NCI-H2227 treated with DMSO at 0.1 percent for 48 hours (cell line): Measurements from ENCODE around the gene GRID2.

Experiments used
- DNase-seq: peaks from one replicate; lab custom pipeline; 2025; lab: John Stamatoyannopoulos, UW

GRID2 gene

GRCh38 chr4:93687304-93687703 lies 1383.5 kb downstream of the GRID2 start:
- no peak for DNase-seq

- no peak for DNase-seq
These were observed 1385.2 kb downstream of the GRID2 start for GRCh38 chr4:93688978-93689377.

GRCh38 chr4:93693141-93693540 lies 1389.4 kb downstream of the GRID2 start:
- DNase-seq, result no peak

GRCh38 chr4:93698686-93699085 lies 1394.9 kb downstream of the GRID2 start:
- no peak for DNase-seq

GRCh38 chr4:93700571-93700970 lies 1396.8 kb downstream of the GRID2 start:
- no peak for DNase-seq

GRCh38 chr4:93710101-93710846 lies 1406.5 kb downstream of the GRID2 start:
- no peak for DNase-seq

- DNase-seq, result no peak
These were observed 1407.2 kb downstream of the GRID2 start for GRCh38 chr4:93710847-93711430.

- DNase-seq, result no peak
These were observed 1414.5 kb downstream of the GRID2 start for GRCh38 chr4:93718233-93718632.

- no peak for DNase-seq
These were observed 1415.8 kb downstream of the GRID2 start for GRCh38 chr4:93719552-93719951.

GRCh38 chr4:93722446-93722845 lies 1418.7 kb downstream of the GRID2 start:
- no peak for DNase-seq

GRCh38 chr4:93730251-93730650 lies 1426.5 kb downstream of the GRID2 start:
- no peak for DNase-seq

- no peak for DNase-seq
These were observed 1427.0 kb downstream of the GRID2 start for GRCh38 chr4:93730760-93731159.

GRCh38 chr4:93731456-93731855 lies 1427.7 kb downstream of the GRID2 start:
- DNase-seq, result no peak

GRCh38 chr4:93732509-93732908 lies 1428.7 kb downstream of the GRID2 start:
- DNase-seq, result peak; percentile 7

- DNase-seq, result no peak
These were observed 1437.1 kb downstream of the GRID2 start for GRCh38 chr4:93740890-93741289.

- no peak for DNase-seq
These were observed 1439.3 kb downstream of the GRID2 start for GRCh38 chr4:93743022-93743421.

- no peak for DNase-seq
These were observed 1439.9 kb downstream of the GRID2 start for GRCh38 chr4:93743635-93744034.

GRCh38 chr4:93744961-93745360 lies 1441.2 kb downstream of the GRID2 start:
- DNase-seq, result no peak

- no peak for DNase-seq
These were observed 1442.3 kb downstream of the GRID2 start for GRCh38 chr4:93746031-93746430.

- no peak for DNase-seq
These were observed 1443.5 kb downstream of the GRID2 start for GRCh38 chr4:93747220-93747619.

GRCh38 chr4:93748373-93749291 lies 1444.9 kb downstream of the GRID2 start:
- no peak for DNase-seq

GRCh38 chr4:93749292-93749761 lies 1445.6 kb downstream of the GRID2 start:
- no peak for DNase-seq

GRCh38 chr4:93751411-93751810 lies 1447.6 kb downstream of the GRID2 start:
- no peak for DNase-seq
